HG03135 (cell line): ENCODE measurements around the gene NSUN6.

Experiments
- ATAC-seq: cut with Tn5 transposase; IDR thresholded peaks from one replicate; pipeline ENCODE4 v1.9.1; 2021; ENCODE audit warnings: mild to moderate bottlenecking, moderate library complexity; ENCODE audit not compliant: unreplicated experiment

Gene NSUN6

GRCh38 chr10:18505456-18506118 is 145.8 kb downstream of the NSUN6 start:
- ATAC-seq = no peak

- ATAC-seq = no peak
These were observed 147.2 kb downstream of the NSUN6 start for GRCh38 chr10:18504161-18504560.

GRCh38 chr10:18501629-18502028 is 149.8 kb downstream of the NSUN6 start:
- ATAC-seq = no peak

GRCh38 chr10:18501198-18501597 is 150.2 kb downstream of the NSUN6 start:
- peak; percentile 93 for ATAC-seq

GRCh38 chr10:18500576-18500975 is 150.8 kb downstream of the NSUN6 start:
- no peak for ATAC-seq

GRCh38 chr10:18498998-18499397 is 152.4 kb downstream of the NSUN6 start:
- no peak for ATAC-seq

- ATAC-seq = no peak
These were observed 153.5 kb downstream of the NSUN6 start for GRCh38 chr10:18497806-18498369.
